Effector CD8-positive, alpha-beta T cell (primary cell): ENCODE results near the gene ETS1.

ENCODE experiments used
- DNase-seq: peaks from one replicate; lab custom pipeline; 2025; lab: John Stamatoyannopoulos, UW

The ETS1 gene

GRCh38 chr11:128536506-128536905, 50.9 kb downstream of the ETS1 start:
- no peak for DNase-seq

GRCh38 chr11:128535468-128536457, 51.6 kb downstream of the ETS1 start:
- no peak for DNase-seq

DNA sequence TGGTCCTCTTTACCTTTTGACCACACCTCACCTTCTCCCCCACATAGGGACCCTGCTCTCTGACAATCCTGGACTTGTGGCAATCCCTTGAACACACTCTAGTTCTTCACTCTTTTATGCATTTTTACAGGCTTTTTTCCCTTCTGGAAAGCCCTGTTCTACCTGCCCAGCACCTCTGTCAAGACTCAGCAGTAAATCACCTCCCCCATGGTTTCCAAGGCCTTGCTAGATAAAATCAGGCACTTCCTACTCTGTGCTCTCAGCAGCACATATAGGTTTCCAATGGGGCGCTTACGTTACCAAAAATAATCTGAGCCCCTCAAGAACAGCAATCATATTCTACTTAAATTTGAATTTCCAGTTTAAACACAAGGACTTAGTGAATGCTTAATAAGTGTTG, 53.9 kb downstream of the ETS1 start:
- no peak for DNase-seq

DNA sequence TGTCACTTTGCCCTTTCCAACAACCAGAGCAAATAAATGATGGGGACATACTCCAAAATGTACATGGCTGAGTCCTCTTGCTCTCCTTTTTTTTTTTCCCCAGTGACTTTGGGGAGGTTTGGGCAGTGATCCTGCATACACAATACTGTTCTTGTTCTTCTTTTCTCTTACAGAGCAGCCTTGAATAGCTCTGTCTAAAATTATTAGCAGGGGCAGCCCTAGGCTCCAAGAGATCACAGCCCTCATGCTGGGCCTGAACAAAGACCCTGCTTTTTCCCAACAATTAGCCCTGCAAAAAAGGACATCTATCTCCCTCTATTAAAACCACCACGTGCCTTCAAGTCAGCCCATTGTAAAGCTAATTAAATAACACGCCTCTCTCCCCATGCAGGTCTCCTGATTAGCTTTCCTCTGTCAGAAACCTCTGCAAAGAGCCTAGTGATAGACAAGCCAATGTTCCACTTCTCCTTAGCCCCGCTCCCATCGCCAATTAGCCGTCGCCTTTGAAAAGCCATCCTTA, 54.7 kb downstream of the ETS1 start:
- DNase-seq: no peak

- no peak for DNase-seq
Observed at GRCh38 chr11:128532016-128532571, 55.3 kb downstream of the ETS1 start.

DNA sequence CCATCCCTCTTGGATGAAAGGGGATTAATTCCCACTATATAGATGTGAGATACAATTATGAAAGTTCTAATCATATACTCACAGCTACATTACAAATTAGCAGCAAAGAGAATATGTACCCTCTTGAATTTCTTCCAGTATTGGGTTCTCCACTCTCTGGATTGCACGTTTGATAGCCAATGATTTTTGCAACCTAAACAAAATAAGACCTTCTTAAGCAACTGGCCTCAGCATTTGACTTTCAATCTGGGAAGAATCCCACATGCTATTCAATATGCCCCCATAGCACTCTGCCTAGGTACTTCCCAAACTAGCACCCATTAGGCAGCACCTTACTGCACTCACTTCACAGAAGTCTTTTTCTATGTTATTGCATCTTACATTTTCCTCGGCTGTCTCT, 55.8 kb downstream of the ETS1 start:
- no peak for DNase-seq

DNA sequence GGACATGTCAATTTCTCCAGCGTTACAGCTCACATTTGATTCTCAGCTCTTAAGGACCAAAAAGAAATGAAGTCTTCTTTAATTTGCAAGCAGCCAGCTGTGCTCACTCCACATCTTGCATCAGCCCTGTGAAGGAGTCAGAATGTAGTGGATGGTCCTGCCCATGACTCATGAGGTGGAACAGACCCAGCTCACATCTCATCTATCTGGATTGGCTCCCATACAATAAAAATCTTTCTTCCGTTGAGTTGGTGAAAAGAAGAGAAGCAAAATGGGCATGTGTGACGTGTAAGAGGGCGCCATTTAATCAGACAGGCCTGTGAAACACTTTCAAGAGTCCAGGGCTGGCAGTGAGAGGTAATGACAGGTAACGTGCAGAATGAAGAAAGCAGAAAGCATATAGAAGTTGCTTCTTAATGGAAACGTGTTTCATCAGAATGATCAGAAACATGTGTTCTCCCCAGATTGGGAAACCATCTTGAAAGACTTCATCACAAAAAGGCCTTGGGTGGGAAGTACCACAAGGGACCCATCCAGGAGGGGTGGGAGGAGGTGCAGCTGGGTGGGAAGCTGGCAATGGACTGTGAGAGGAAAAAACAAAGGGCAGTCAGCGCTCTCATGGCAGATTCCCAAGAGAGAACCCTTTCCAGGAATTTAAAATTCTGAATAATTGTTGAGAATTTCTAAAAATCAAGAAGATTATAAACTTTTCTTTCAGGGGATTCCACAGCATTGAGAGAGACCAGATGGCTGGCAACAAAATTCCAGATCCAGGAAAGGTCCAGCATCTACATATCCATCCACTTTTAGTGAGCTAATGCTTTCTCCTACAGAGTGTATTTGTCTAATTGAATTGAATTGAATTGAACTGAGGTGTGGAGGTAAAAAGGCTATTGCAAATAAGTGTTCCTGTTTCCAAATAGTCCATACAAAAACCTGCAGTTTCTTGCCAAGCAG, 57.0 kb downstream of the ETS1 start:
- DNase-seq: no peak

DNA sequence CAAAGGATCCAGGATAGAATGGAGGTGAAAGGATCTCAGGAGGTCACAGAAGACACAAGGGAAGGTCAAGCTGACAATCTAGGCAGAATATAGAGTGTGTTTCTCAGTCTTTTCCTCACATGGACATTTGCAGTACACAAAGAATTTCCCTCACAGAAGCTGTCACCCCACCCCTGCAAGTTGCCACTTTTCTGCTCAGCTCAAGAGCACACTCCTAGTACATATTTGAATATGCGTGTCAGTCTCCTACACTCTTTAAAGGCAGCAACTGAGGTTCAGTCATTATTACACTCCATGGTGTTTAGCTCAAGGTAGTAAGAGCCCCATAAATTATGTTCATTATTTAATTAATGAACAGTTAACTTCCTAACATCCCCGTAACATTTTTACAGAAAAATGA, 59.1 kb downstream of the ETS1 start:
- DNase-seq: no peak

- no peak for DNase-seq
Observed at GRCh38 chr11:128527046-128527445, 60.3 kb downstream of the ETS1 start.

GRCh38 chr11:128525411-128526243, 61.7 kb downstream of the ETS1 start:
- no peak for DNase-seq

DNA sequence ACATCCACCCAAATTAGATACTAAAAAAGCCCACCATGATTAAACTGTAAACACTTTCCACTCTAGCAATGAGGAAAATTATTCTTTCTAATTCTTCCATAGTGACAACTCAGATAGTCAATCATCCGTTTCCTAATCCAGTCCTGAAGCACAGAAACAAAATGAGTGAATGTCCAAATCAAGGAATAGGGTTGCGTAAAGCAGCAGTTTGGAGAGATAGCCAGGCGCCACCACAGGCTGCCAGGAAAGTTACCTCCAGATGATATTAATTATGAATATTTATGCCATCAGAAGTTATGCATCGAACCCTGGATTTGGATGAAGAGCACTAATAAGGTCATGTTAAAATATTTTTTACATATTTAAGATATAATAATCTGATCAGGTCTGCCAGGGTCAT, 63.2 kb downstream of the ETS1 start:
- DNase-seq: no peak

- DNase-seq: no peak
Observed at GRCh38 chr11:128523641-128524040, 63.7 kb downstream of the ETS1 start.

DNA sequence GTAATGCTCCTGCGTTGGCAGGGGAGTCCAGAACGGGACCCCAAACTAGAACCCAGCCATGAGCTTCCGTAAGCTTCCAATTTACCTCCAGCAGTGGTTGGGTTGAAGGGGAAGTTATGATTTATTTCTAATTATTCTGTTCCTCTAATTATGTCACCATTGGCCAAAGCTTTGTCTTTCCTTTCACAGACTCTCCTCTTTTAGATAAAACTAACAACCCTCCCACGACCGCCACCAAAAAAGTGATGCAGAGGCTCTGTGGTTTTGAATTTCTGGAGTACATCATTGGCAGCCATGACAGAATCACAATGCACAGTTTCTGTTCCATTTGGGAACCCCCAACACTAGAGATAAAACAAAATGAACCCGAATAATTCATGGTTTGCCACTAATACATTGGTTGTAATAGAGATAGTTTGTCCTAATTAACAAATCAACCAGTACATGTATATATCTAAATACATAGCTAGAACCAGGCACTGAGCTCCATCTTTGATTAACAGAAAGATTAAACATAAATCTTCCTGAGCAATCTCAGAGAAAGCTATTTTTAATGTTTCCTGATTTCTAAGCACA, 64.3 kb downstream of the ETS1 start:
- DNase-seq: peak; percentile 28

- peak; percentile 71 for DNase-seq
Observed at GRCh38 chr11:128522055-128522942, 65.1 kb downstream of the ETS1 start.

GRCh38 chr11:128521682-128522054, 65.7 kb downstream of the ETS1 start:
- no peak for DNase-seq

- DNase-seq: no peak
Observed at GRCh38 chr11:128520888-128521681, 66.3 kb downstream of the ETS1 start.

- no peak for DNase-seq
Observed at GRCh38 chr11:128520206-128520887, 67.0 kb downstream of the ETS1 start.

DNA sequence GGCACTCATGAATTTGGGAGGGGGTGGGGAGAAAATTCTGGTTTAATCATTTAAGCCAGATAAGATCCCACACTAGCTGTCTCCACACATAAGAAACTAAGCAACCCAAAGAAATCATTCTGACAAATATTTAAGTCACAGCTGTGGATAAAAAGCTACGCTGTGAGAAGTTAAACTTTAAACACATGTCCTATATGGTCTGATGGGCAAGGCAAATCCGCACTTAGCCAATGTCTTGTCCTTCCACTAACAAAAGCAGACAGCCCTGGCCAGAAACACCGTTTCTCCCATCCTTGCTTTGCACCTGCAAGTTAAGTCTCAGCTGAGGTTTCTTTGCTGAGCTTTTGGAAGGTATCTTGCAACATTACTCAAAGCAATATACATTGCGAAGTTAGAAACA, 68.0 kb downstream of the ETS1 start:
- DNase-seq: no peak
